Measurements from ENCODE around the gene TBP. TPM values are rescaled to one million over a fixed set of nuclear protein-coding genes. Genes with fewer than 3 reads are reported as not detected.

TBP gene
- total and polyA plus RNA-seq, 2 of the 13 experiments (the other 11 are each of a cell fraction or from before 2014, with no cell fraction given) = 21.7 to 28.1 TPM

GRCh38 chr6:170584954-170585498 is 30.9 kb downstream of the TBP start (continued):
- TF ChIP-seq ZNF644 (CRISPR knock-in tag; IDR thresholded peaks at IDR 0.05; ENCODE audit: low read depth) (peak; percentile 6; the same call in 1 of the 2 replicates), ZNF569 (CRISPR knock-in tag; IDR thresholded peaks at IDR 0.05; ENCODE audit: borderline replicate concordance) (no peak), ZNF556 (CRISPR knock-in tag; IDR thresholded peaks at IDR 0.05; ENCODE audit: borderline replicate concordance) (no peak), HNRNPLL (IDR thresholded peaks at IDR 0.05; ENCODE audit: low read depth, low read length, poor library complexity, severe bottlenecking) (no peak), PRMT3 (CRISPR knock-in tag; IDR thresholded peaks at IDR 0.05; ENCODE audit: borderline replicate concordance, low read depth) (no peak), ZNF615 (CRISPR knock-in tag; IDR thresholded peaks at IDR 0.05; ENCODE audit: borderline replicate concordance) (no peak), ZFP1 (CRISPR knock-in tag; IDR thresholded peaks at IDR 0.05) (no peak), ZBTB34 (CRISPR knock-in tag; IDR thresholded peaks at IDR 0.05) (no peak), PTBP1 (IDR thresholded peaks at IDR 0.05; ENCODE audit: low read depth, low read length, poor library complexity, severe bottlenecking) (no peak), ZNF605 (CRISPR knock-in tag; IDR thresholded peaks at IDR 0.05) (peak; percentile 52; the same call in 1 of the 2 replicates)

- H3K79me2 ChIP-seq (ENCODE audit: insufficient read depth, low read length) = no peaks in the 10 kb centered on the region
- intact Hi-C loops (cut with micrococcal nuclease; ENCODE audit: unreplicated experiment) = no loop called here
- H3K9me3 ChIP-seq (ENCODE audit: low read length) = peaks cover 20% of the 10 kb centered on the region
- H3K36me3 ChIP-seq (replicated peaks in 1 of 2; ENCODE audit: control insufficient read depth in 1 of 2, insufficient read depth in 2 of 2, low read length in 2 of 2) = no peaks in the 10 kb centered on the region
- no peak overlapping the region for H3K27ac ChIP-seq (ENCODE audit: extremely low read length, insufficient read depth, low read length)
- TF ChIP-seq MLLT10 (CRISPR knock-in tag; IDR thresholded peaks at IDR 0.05) (no peak), ARID2 (CRISPR knock-in tag; IDR thresholded peaks at IDR 0.05; ENCODE audit: borderline replicate concordance) (no peak), DNMT3B (CRISPR knock-in tag; conservative IDR thresholded peaks at IDR 0.05) (no peak), ZNF557 (CRISPR knock-in tag; IDR thresholded peaks at IDR 0.05) (no peak)
- H2AFZ ChIP-seq (ENCODE audit: low read length) = no peak overlapping the region
- H4K20me1 ChIP-seq (ENCODE audit: insufficient read depth, low read length) = no peaks in the 10 kb centered on the region
- H3K27me3 ChIP-seq (ENCODE audit: control insufficient read depth in 1 of 2, insufficient read depth in 2 of 2, low read length in 2 of 2) = no peaks in the 10 kb centered on the region
- H3K4me1 ChIP-seq (ENCODE audit: insufficient read depth, low read length) = peaks cover 7% of the 10 kb centered on the region
- ChIA-PET CTCF (ENCODE audit: low intra/inter-chr PET ratio, low total read pairs) (no interaction called here), POLR2A (no interaction called here)
- no peak for DNase-seq (ENCODE audit: low spot score)
- FAIRE-seq = no peak
- no TSS peak for BruUV-seq (replicated peaks)
- H3K9ac ChIP-seq (ENCODE audit: insufficient read depth, low read depth, low read length) = no peak overlapping the region
- ATAC-seq = no peak
- no peak overlapping the region for H3K4me2 ChIP-seq (ENCODE audit: low read depth, low read length)
- in situ Hi-C loops (cut with HindIII; ENCODE audit: extremely low pct_ligation_motif_present, low pct_unique_long_range_greater_than_20kb) = no loop called here
- 0% methylated on average over 1 of the region's 1 CpG for WGBS (ENCODE audit: low lambda C conversion rate)
- H3K4me3 ChIP-seq (replicated peaks in 1 of 3; ENCODE audit: insufficient read depth in 1 of 3, low read depth in 2 of 3, low read length in 3 of 3) = no peak overlapping the region
These were observed 36.6 kb downstream of the TBP start for GRCh38 chr6:170590725-170591124.

Measured in HepG2 (cell line).